HG02610 (cell line): ENCODE measurements around the gene TTN.

ENCODE experiments used
- ATAC-seq: cut with Tn5 transposase; IDR thresholded peaks from one replicate; pipeline ENCODE4 v1.9.1; 2021; ENCODE audit warnings: mild to moderate bottlenecking, moderate library complexity; ENCODE audit not compliant: unreplicated experiment

TTN gene

DNA sequence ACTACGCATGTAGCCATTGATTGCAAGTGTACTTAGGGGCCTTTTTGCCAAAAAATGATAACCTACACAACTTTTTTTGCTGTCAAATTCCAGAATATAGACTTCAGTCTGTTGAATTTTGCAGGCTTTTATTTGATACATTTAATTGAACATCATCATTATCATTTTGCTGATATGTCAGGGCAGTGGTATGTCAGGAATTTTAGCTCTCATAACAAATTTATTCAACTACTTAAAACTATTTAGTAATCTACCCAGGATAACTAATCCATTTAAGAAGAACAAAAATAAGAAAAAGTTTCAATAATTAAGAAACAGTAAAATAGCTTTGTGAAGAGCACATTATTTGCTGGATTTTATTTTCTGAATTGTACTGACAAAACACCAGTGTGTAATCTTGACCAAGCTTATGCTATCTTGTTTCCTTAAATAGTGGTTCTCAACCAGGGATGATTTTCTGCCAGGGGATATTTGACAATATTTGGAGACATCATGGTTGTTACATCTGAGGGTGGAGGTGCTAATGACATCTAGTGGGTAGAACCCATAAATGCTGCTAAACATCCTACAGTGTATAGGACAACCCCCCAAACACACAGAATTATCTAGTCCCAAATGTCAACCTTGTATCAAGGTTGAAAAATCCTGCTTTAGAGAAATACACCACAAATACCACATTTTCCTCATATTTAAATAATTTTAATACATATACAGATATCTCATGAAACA is 12.1 kb upstream of the TTN start:
- no peak for ATAC-seq

DNA sequence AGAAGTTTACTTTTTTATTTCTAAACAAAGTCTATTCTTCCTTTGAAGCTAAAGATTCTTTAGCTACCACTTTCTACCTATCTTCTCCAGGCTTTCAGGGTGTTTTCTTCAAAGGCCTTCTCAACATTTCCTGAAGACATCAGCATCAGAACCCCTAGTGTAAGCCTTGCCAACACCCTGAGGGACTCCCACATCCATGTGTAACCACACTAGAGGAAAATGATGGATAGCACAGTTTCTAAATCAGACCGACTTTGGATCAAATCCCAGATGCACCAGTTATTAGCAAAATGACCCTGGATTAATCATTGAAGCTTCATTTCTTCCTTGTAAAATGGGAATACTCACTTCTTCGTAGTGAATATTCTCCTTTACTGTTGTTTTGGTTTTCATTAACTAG is 4.7 kb upstream of the TTN start:
- no peak for ATAC-seq

DNA sequence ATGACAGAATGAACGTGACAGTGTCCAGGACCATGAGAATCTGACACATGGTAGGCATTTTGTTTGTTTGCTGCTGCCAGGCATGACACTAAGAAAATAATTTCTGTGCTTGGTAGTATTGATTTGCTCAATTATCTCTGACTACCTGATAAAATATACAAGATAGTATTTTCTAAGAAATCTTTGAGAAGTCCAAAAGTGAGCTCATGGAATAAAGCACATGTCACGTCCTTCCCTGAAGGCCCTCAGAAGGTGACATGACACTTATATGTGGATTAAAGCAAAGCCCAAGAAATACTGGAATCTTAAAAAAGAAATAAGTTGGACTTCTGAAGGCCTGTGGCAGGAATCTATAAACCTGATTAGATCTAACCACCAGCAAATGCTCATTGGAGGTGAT is 3.8 kb upstream of the TTN start:
- ATAC-seq, result no peak

DNA sequence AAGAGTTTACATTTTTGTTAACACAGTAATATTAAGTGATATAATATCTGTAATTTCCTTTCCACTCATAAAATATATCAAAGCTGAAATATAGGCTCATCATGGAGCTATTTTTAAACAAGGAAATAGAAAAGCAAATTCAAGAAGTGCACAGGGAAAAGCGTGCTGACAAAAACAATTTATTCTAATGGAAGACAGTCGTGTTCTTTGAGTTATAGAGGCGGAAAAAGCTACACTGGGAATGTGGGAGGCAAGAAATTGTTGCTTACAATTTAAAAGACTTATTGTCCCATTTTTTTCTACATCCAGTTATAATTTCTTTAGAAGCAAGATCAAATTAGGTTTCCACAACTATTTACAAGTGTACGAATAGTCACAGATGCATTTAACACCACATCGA is 3.2 kb upstream of the TTN start:
- no peak for ATAC-seq

DNA sequence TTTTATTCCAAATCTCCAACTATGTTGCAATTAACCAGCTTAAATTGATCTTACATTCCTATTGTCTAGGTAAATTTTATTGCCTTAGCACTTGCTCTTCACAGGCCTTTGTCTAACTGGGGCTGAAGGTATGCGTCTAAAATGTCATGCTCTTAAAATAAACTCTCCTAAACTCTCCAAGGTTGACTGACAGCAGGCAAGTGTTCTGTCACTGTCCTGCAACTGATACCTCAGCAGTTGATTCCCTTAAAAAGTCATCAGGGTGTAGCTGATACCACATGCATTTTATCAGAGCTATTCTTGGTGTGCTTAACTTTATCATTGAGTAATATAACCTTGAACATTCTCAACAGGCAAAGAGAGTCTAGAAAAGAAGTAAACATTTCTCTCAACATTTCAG is 680 bp downstream of the TTN start:
- no peak for ATAC-seq

DNA sequence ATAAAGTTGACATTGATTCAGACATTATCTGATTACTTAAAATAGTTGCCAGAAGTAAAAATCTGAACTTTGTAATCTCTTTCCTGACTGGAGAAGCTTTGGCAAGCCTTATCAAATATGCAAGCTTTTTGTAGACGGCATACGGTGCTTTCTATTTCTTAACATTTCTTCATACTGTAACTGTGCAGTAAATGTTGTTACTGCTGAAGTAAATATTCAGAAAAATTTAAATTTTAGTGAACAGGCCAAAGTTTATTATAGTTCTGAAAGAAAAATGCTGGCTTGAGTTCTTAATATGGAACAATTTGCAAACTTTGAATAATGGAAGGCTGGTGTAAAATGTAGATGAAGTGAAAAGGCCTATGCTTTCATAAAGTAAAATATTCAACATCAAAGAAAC is 1.8 kb downstream of the TTN start:
- no peak for ATAC-seq

DNA sequence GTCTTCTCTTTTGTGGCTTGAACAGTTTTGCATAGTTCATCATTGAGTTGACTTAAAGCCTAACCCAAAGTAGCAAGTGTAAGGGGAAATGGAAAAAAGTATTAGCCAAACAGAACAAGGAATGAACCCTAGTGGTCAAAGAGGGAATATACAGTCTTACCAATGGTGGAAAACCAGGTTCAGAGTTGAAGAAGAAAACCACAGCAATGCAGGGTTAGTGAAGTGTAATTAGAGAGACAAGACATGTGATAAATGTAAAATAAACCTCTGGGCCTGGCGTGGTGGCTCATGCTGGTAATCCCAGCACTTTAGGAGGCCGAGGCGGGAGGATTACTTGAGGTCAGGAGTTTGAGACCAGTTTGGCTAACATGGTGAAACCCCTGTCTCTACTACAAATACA is 2.4 kb downstream of the TTN start:
- ATAC-seq, result no peak

DNA sequence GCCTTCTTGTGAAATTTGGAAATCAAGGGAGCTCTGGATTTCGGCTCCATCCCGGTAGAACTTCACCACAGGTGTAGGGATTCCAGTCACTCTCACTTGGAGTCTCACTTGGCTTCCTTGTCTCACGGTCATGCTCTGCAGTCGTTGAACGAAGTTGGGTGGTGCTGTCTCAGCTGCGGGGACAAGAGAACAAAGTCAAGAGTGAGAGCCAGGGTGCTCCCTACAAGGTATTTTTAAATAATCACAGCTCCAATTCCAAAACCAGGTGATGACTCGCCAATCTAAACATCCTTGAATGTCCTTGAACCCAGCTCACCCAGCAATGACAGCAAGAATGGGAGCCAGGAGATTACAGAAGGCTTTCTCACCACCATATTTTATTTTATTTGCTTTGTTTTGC is 6.7 kb downstream of the TTN start:
- no peak for ATAC-seq

DNA sequence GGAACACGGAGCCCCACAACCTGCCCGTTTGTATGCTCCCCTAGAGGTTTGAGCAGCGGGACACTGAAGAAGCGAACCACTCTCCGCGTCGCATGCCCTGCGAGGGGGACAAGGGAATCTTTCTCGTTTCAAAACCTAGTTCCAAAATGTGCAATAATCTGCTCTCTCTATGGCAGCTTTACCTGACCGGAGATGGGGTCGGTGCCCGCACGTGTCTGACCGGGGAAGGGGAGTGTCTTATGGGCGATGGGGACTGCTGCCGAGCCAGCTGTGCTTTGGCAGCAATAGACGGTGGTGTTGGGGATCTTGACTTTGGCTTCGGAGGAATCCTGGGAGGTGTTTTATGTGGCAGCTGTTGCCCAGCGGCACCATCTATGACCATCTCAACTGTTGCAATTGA is 7.9 kb downstream of the TTN start:
- ATAC-seq, result no peak

DNA sequence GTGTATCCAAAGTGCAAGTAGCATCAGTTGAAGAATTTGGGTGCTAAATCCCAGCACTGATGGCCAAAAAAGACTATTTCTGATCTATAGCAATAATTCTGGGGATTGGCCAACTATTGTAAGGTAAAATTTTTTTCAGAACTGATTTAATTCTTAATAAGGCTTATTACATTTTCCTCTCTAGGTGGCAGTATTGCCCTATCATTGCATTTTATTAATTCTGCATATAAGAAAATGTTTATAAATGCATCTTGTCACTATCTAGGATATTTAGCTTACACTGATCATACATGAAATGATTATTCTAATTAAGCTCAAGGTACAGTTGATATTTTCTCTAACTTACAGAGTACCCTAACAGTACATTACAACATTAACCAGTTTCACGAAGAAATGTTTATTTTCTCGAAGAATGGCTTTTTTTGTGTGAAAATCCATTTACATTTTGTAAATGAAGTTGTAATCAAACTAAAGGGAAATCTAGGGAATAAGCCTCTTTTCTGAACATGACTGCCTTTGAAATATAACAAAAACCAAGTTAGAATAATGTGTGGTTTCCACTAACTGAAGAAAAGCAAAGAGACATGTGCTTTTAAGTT is 11.0 kb downstream of the TTN start:
- ATAC-seq, result no peak

DNA sequence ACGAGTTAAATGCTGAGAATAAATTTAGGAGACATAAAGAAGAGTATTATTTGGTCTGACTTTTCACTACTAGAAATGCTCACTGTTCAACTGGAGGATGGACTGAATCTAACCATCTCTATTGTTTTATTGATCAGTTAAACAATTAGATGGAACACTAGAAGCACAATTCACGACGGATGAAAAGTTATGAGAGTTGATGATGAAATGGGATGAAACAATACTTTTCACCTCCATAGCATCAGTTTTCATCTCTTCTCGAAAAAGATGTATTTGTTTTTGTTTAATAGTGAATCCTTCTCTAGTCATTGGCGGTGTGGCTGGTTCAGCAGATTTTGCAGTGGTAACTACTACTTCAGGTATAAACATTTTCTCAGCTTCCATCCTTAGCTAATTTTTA is 19.3 kb downstream of the TTN start:
- no peak for ATAC-seq

DNA sequence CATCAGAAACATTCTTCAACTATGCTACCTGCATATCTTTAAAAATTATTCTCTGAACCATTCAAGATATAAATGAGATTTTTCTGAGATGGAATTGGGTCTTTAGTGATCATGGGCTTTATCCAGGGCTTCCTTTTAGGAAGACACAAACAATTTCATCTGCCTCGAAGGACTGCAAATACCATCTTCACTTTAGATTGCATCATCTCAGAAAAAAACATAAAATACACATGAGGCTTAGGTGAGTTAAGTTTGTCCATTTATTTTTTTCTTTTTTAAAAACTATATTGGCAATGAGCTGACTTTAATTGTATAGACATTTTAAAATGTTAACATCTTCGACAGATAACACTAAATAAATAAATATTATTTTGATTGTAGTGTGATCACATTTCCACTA is 20.1 kb downstream of the TTN start:
- ATAC-seq, result no peak

DNA sequence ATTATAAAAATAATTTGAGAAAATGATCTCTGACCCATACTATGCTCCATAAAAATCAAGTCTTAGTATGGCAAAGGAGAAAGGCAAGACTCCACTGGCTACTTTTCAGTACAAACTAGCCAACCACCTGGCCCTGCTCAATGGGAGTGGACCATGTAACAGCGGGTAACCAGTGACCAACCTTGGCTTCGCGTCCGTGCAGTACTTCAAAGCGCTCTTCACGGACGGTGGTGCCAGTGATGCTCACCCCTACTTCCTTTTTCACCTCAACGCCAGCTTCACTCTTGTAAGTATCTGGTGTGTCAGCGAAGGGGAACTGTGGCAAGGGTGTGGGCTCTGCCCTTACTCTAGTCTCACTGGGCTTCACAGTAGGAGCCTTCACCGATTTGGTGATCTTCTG is 23.3 kb downstream of the TTN start:
- no peak for ATAC-seq

DNA sequence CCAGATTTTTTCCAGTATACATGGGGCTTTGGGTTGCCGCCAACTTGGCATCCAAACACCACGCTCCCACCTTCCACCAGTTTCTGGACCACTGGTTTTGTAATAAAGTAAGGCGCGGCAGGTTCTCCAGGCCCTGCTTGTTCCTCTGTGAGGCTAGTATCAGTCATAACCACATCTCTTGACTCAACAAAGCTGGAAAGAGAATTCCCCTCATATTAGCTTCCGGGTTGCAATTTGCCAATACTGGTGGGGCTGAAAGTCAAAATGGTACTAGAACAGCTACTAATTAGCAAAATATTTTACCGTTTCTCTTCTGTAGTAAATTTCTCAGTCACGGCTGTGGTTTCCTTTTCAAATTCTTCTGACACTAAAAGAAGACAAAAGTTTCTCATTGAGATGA is 25.0 kb downstream of the TTN start:
- ATAC-seq, result no peak

DNA sequence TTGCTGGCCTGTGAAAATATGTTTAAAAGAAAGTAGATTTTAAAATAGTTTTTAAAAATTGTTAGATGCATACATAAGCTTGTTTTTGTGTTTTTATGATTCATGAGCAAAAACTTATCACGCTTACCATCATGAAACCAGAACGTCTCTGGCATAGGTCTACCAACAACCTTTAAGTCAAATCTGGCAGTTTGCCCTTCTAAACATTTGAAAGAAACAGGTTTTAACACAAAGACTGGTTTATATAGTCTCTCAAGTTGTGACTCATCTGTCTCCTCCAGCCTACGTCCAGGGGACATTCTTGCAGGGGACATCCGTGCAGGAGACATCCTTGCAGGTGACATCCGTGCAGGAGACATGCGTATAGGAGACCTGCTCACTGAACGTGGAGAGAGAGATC is 29.6 kb downstream of the TTN start:
- ATAC-seq, result no peak

DNA sequence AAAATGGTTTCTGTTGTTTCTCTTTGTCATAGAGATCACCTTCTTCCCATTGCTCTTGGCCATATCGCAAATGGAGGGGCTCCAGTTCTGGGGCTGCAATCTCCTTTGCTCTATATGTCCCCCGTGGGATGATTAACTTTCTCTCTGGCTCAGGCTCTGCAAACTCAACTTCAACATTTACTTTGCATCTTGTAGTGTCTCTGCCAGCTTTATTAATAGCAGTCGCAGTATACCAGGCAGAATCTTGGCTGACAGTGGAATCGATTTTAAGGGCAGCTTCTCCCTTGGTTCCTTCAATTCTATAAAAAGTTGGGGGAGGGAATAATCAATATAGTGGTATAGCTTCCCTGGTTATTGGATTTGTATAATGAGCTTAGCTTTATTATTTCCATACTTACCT is 30.5 kb downstream of the TTN start:
- ATAC-seq, result no peak

DNA sequence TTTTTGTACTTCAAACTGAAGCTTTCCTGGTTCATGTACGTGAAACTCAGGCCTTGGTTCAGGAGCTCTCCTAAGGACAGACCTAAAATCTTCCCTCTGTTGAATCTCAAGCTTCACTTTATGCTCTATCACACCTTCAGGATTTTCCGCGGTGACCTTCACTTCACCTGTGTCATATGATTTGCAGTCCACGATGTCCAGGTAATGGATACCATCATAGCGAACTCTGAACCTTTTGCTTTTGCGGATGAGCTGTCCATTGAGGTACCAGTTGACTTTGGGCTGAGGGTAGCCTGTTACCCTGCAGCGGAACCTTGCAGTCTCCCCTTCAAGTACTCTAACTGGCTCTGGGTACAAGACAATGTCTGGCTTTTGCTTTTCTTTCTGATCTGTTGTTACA is 31.2 kb downstream of the TTN start:
- ATAC-seq, result no peak

DNA sequence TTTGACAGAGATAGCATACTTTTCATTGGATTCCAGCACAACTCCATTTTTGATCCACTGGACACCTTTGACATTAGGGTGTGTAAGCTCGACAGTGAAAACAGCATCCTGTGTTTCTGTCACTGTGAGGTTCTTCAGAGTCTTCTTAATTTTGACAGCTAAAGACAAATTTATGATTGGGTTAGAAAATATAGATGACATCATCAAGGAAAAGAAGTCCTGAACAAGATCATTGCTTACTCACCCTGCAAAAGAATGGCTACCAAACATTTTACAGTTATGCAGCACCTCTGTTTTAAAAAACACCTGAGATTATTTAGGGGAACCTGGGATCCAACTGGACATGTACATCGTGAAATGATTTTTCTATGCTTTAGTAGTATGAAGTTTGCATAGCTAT is 36.7 kb downstream of the TTN start:
- ATAC-seq, result no peak

DNA sequence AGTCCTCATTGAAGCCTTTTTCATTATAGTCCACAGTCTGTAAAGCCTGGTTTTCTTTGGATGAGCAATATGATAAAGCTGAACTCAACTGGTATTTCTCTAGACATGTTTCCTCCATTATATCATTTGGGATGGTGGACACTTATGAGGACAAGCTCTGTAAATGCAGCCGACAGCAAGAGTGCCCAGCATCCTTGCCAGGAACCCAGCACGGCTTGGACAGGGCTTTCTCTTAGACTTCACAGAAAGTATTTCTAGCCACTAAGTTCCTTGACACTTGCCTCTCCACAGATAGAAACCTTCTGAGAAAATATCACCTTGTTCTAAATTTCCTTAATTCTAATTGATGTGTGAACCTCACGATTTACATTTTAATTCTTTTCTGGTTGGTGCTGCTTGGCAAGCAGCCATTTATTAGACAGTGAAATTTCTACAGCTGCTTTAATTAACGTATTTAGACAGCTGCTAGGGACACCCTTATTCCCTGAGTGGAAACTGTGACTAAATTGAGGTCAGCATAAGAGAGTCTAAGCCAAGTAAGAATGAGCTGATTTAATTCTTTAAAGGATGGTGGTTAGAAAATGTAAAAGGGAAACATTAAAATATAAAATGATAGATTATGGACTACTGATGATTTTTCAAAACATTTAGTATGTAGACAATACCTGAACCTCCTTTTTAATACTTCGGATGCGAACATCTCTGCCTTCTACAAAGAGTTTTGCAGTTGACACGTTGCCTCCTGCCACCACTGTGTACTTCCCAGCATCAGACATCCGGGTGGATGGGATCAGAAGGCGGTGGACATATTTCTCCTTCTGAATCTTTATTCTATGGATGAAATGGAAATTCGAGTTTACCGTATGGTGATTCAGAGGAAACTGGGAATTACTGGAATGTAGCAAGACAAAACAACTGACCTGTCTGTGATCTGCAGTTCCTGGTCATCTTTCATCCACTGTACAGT is 39.8 kb downstream of the TTN start:
- ATAC-seq, result no peak

DNA sequence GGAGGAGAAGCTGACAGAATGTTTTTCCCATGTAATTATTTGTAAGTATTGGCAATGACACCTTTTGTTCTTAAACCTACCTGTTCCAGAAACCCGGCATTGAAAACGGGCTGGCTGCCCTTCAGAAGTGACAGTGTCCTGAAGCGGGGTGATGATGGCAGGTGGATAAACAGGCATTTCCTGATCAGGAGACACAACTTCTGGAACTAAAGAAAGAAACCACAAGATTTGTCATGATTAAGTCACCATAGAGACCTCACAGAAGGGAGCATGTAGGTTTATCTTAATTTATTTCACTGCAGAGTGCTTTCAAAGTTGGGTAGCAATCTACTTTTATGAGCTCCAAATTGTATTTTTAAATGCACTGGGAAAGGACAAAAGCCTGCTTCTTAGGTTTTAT is 43.1 kb downstream of the TTN start:
- ATAC-seq, result no peak

DNA sequence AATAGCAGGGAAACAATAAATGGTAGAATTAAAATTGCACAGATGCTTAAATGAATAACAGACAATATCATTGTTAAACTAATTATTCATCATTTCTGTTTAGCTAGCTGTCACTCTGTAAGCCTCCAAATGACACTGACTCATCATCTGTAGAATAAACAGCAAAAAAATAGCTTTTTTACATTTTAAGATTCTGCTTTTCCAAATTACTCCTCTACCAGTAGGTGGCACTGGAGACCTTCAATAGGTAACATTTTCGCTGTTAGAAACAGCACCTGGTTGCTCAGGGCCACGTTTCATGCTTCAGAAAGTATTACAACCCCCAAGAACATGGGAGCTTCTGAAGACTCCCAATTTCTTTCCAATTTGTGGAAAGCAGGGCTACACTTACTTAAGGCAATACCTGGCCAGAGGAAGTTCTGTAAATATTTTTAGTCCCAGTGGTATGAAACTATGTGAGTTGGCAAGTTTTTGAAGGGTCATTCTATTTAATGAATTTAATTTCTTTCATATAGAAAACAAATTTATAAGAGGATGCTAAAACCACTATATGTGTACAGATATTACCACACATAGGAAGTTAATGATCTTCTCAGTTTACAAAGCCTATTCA is 45.4 kb downstream of the TTN start:
- ATAC-seq, result no peak

DNA sequence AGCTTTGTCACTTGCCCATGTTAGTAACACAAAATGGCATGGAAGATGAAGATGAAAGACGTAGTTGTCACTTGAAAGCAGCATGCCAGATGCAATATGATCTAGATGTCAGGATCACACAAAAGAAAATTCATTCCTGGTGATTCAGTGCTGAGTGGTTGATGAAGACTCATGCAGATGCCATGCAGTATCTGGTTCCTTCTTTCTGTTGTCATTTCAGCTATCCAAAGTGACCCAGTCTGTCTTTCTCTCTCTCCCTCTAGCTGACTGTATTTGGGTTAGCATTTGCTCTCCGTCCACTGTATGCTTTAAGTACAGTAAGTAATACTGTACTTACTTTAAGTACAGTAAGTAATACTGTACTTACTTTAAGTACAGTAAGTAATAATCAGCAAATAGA is 50.4 kb downstream of the TTN start:
- no peak for ATAC-seq
